Testis (tissue), 2 donors: Measurements from ENCODE around the gene TECTA.

Experiments
- POLR2A ChIP-seq: fragments of 450-650 bp; IDR thresholded peaks from one replicate; pipeline ENCODE4 v1.6.1; 2017; ENCODE audit warnings: antibody characterized with exemption, mild to moderate bottlenecking, moderate library complexity
- TF ChIP-seq, protein P1 (sequence below), 3 experiments: fragments of 450-650 bp in 2 of 3; fragments of 200-600 bp in 1 of 3; sonication (generic) in 1 of 3; IDR thresholded peaks; one replicate each; pipeline ENCODE4 v1.5.1; 2016 to 2019; ENCODE audit warnings: antibody characterized with exemption in 3 of 3, mild to moderate bottlenecking in 2 of 3, moderate library complexity in 1 of 3

DNA sequence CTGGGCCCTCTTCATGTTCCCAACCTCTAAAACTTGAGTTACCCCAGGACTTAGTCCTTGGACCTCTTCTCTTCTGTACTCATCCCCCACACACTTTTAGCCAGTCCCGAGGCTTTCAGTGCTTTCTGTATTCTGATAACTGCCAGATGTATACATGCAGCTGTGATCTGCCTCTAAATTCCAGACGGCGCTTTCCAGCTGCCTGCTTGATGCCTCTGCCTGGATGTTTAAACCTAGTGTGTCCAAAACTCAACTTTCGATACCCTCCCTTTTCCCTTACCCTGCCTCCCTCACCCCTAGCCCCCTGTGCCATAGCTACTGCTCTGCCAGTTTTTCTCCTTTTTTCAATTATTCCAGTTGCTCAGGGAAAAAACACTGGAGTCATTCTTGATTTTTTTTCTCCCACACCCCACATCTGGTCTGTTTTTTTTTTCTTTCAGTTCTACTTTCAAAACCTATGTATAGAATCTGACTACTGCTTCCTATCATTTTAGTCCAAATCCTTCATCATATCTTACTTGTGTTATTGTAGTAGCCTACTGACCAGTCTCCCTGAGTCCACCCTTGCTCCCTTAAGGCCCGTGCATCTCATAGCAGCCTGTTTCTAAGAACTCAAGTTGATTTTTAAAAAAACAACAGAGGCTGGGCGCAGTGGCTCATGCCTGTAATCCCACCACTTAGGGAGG, 32.9 kb upstream of the TECTA start:
- TF ChIP-seq, protein P1, sequence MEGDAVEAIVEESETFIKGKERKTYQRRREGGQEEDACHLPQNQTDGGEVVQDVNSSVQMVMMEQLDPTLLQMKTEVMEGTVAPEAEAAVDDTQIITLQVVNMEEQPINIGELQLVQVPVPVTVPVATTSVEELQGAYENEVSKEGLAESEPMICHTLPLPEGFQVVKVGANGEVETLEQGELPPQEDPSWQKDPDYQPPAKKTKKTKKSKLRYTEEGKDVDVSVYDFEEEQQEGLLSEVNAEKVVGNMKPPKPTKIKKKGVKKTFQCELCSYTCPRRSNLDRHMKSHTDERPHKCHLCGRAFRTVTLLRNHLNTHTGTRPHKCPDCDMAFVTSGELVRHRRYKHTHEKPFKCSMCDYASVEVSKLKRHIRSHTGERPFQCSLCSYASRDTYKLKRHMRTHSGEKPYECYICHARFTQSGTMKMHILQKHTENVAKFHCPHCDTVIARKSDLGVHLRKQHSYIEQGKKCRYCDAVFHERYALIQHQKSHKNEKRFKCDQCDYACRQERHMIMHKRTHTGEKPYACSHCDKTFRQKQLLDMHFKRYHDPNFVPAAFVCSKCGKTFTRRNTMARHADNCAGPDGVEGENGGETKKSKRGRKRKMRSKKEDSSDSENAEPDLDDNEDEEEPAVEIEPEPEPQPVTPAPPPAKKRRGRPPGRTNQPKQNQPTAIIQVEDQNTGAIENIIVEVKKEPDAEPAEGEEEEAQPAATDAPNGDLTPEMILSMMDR (IDR thresholded peaks at IDR 0.05) = no peak
- no peak for TF ChIP-seq POLR2A
